ENCODE results near the gene FGGY.

FGGY gene

DNA sequence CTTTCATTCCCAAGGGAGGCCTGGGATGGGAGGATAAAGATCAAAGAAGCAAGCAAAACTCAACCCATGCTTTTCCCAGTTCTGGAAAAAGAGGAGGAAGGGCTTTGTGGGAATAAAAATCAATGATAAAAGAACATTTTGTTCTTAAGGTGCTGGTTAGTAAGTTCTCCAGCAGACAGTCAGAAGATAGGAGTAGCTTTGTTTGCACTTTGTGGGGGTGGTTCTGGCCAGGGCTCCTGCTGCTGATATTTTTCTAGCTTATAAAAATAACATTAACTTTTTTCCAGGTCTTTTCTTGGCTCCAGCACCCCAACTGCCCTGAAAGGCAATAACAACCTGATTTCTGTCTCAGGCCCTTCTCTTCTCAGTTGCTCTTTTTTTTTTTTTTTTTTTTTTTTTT is 220.0 kb downstream of the FGGY start:
- in situ Hi-C loops (cut with HindIII; ENCODE audit: low sequenced_read_pairs) = no loop called here
- TF ChIP-seq, protein P1, sequence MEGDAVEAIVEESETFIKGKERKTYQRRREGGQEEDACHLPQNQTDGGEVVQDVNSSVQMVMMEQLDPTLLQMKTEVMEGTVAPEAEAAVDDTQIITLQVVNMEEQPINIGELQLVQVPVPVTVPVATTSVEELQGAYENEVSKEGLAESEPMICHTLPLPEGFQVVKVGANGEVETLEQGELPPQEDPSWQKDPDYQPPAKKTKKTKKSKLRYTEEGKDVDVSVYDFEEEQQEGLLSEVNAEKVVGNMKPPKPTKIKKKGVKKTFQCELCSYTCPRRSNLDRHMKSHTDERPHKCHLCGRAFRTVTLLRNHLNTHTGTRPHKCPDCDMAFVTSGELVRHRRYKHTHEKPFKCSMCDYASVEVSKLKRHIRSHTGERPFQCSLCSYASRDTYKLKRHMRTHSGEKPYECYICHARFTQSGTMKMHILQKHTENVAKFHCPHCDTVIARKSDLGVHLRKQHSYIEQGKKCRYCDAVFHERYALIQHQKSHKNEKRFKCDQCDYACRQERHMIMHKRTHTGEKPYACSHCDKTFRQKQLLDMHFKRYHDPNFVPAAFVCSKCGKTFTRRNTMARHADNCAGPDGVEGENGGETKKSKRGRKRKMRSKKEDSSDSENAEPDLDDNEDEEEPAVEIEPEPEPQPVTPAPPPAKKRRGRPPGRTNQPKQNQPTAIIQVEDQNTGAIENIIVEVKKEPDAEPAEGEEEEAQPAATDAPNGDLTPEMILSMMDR (IDR thresholded peaks at IDR 0.05; ENCODE audit: low read depth, low read length, missing control alignments) = no peak
- H3K4me3 ChIP-seq (ENCODE audit: low read depth, low read length) = no peak overlapping the region
- DNase-seq (ENCODE audit: low read depth) = no peak

DNA sequence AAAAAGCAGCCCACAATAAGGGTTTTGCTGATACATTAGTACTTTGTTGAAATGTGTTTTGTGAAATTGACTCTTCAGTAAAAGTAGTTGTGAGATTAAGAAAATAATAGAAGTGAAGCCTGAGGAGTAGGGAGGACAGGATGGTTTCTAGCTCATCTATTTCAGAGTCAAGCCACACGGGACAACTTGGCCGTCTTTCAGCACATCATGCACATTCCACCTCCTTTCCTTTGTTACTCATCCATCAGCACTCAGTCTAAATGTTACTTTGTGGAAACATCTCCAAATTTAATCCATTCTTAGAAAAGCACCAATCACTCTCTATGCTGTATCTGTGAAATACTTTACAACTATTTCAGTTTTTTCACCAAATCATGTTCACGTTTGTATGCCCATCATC is 223.3 kb downstream of the FGGY start:
- no peak overlapping the region for H3K4me3 ChIP-seq (ENCODE audit: low read depth, low read length)
- in situ Hi-C loops (cut with HindIII; ENCODE audit: low sequenced_read_pairs) = no loop called here
- TF ChIP-seq, protein P1 (IDR thresholded peaks at IDR 0.05; ENCODE audit: low read depth, low read length, missing control alignments) = no peak
- DNase-seq (ENCODE audit: low read depth) = no peak

GRCh38 chr1:59520827-59521418 is 224.0 kb downstream of the FGGY start:
- no peak overlapping the region for H3K4me3 ChIP-seq (ENCODE audit: low read depth, low read length)
- in situ Hi-C loops (cut with HindIII; ENCODE audit: low sequenced_read_pairs) = no loop called here
- DNase-seq (ENCODE audit: low read depth) = no peak
- TF ChIP-seq, protein P1 (IDR thresholded peaks at IDR 0.05; ENCODE audit: low read depth, low read length, missing control alignments) = no peak

- TF ChIP-seq, protein P1 (IDR thresholded peaks at IDR 0.05; ENCODE audit: low read depth, low read length, missing control alignments) = no peak
- no peak overlapping the region for H3K4me3 ChIP-seq (ENCODE audit: low read depth, low read length)
- in situ Hi-C loops (cut with HindIII; ENCODE audit: low sequenced_read_pairs) = no loop called here
- no peak for DNase-seq (ENCODE audit: low read depth)
Measured at GRCh38 chr1:59521456-59521855, 224.6 kb downstream of the FGGY start.

DNA sequence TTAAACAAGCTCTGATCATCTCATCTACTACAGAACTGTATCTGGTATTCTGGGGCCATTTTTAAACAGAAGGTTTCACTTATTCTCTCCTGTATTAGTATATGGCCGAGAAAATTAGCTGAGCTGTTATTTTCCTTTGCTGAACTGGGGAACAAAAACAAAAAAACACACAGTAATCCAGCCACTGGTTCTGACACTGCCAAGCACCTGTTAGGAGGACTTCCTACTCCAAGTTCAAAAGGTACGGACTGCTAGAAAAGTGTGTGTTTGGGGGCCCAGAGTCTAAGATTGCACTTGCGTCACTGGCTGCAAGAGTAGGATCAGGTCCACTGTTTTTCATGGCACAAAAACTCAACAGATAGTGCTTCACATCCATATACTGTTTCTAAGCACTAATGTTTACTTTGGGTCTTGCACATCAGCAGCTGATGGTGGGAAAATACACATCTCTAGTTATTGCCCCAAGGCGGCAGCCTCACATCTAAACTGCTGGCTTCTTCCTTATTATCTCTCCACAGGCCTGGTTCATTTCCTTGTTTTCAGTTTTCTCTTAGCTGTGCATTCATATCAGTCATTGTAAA is 226.1 kb downstream of the FGGY start:
- in situ Hi-C loops (cut with HindIII; ENCODE audit: low sequenced_read_pairs) = no loop called here
- DNase-seq (ENCODE audit: low read depth) = no peak
- no peak overlapping the region for H3K4me3 ChIP-seq (ENCODE audit: low read depth, low read length)
- TF ChIP-seq, protein P1 (IDR thresholded peaks at IDR 0.05; ENCODE audit: low read depth, low read length, missing control alignments) = no peak

GRCh38 chr1:59523745-59524450 is 227.0 kb downstream of the FGGY start:
- in situ Hi-C loops (cut with HindIII; ENCODE audit: low sequenced_read_pairs) = no loop called here
- H3K4me3 ChIP-seq (ENCODE audit: low read depth, low read length) = no peak overlapping the region
- TF ChIP-seq, protein P1 (IDR thresholded peaks at IDR 0.05; ENCODE audit: low read depth, low read length, missing control alignments) = no peak
- no peak for DNase-seq (ENCODE audit: low read depth)
